Measurements from ENCODE around the gene CDK4.

GRCh38 chr12:57718641-57719528 lies 33.2 kb downstream of the CDK4 start:
- TF ChIP-seq ZNF274 (IDR thresholded peaks at IDR 0.05; ENCODE audit: low read depth, low read length) (no peak), YY1 (IDR thresholded peaks at IDR 0.05; ENCODE audit: insufficient read depth, insufficient read length) (no peak)
